ENCODE data around the gene ALDH1L2.

GRCh38 chr12:105099356-105099755 lies 15.1 kb upstream of the ALDH1L2 start:
- TF ChIP-seq, protein P1, sequence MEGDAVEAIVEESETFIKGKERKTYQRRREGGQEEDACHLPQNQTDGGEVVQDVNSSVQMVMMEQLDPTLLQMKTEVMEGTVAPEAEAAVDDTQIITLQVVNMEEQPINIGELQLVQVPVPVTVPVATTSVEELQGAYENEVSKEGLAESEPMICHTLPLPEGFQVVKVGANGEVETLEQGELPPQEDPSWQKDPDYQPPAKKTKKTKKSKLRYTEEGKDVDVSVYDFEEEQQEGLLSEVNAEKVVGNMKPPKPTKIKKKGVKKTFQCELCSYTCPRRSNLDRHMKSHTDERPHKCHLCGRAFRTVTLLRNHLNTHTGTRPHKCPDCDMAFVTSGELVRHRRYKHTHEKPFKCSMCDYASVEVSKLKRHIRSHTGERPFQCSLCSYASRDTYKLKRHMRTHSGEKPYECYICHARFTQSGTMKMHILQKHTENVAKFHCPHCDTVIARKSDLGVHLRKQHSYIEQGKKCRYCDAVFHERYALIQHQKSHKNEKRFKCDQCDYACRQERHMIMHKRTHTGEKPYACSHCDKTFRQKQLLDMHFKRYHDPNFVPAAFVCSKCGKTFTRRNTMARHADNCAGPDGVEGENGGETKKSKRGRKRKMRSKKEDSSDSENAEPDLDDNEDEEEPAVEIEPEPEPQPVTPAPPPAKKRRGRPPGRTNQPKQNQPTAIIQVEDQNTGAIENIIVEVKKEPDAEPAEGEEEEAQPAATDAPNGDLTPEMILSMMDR (IDR thresholded peaks at IDR 0.05), result no peak
- TF ChIP-seq POLR2A (IDR thresholded peaks at IDR 0.05) (no peak), POLR2AphosphoS5 (IDR thresholded peaks at IDR 0.05) (no peak), EP300 (IDR thresholded peaks at IDR 0.05) (no peak)
